Fibroblast of lung (primary cell): Measurements from ENCODE around the gene PTS.

ENCODE experiments used
- EZH2 ChIP-seq: IDR thresholded peaks from 2 replicates; pipeline ENCODE4 v1.5.1; 2012; ENCODE audit warnings: low read length, control low read depth, mild to moderate bottlenecking; ENCODE audit errors: missing control alignments
- TF ChIP-seq, protein P1 (sequence below), 2 donors: IDR thresholded peaks in 1 of 2; conservative IDR thresholded peaks in 1 of 2; 1 replicate in 1 of 2; 2 replicates in 1 of 2; pipeline ENCODE4 v1.5.1; 2011 to 2012; ENCODE audit warnings: low read length in 2 of 2, control low read depth in 1 of 2, inconsistent platforms in 1 of 2, low read depth in 1 of 2, mild to moderate bottlenecking in 1 of 2

DNA sequence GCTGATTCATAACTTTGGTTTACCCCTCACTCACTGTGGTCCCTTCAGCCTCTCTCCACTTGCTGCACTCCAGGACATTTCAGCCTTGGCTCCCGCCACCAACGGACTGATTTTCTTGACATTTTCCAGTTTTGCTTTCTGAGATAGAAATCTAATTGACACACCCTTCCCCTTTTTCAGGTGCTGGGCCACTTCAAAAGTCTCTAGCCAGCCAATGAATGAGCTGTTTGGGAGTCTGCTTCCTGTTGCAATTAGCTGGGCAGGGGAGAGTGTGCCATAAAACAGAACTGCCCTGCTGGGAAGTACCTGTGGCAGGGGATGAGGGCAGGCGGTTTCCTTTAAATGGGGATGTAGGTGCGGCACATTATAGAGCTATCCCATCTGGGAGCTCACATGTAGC lies 55.5 kb downstream of the PTS start:
- TF ChIP-seq, protein P1, sequence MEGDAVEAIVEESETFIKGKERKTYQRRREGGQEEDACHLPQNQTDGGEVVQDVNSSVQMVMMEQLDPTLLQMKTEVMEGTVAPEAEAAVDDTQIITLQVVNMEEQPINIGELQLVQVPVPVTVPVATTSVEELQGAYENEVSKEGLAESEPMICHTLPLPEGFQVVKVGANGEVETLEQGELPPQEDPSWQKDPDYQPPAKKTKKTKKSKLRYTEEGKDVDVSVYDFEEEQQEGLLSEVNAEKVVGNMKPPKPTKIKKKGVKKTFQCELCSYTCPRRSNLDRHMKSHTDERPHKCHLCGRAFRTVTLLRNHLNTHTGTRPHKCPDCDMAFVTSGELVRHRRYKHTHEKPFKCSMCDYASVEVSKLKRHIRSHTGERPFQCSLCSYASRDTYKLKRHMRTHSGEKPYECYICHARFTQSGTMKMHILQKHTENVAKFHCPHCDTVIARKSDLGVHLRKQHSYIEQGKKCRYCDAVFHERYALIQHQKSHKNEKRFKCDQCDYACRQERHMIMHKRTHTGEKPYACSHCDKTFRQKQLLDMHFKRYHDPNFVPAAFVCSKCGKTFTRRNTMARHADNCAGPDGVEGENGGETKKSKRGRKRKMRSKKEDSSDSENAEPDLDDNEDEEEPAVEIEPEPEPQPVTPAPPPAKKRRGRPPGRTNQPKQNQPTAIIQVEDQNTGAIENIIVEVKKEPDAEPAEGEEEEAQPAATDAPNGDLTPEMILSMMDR (conservative IDR thresholded peaks at IDR 0.05 in 1 of 2, IDR thresholded peaks at IDR 0.05 in 1 of 2; ENCODE audit: low read depth in 1 of 2, low read length in 2 of 2) = no peak
- TF ChIP-seq EZH2 = no peak
